ENCODE data around the gene SPAG6.

DNA sequence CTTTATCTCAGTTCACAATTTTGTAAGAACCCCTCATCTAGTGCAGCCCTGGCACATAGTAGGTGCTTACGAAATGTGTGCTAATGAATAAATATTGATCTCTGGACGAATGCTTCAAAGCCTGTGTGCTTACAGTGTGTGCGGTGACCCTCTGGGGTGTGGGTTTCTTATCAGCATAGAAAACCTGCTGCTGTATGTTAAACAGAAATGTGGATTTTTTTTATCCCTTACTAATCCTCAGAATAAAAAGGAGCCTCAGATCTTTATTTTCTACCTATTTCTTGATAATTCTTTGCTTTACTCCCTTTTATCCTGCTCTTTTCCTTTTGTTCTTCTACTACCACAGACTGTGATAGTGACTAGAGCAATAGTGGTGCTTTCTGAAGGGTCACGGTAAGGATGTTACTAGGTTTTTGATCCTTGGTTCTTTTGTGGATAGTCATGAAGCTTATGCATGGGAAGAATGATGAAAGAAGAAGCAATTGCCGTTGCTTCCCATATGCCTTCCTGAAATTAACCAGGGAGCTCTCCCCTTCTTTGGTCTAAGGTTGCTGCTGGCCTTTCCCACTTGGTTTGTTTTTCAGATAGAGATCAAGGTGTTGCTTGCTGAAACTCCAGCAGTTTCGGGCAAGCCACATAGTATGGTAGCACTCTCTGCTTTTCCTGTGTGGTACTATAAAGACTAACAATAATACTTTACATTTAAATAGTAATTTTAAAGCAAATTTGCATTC lies 44.7 kb downstream of the SPAG6 start:
- no peak for TF ChIP-seq POLR2A (IDR thresholded peaks at IDR 0.05; ENCODE audit: low read depth)
- TF ChIP-seq, protein P1, sequence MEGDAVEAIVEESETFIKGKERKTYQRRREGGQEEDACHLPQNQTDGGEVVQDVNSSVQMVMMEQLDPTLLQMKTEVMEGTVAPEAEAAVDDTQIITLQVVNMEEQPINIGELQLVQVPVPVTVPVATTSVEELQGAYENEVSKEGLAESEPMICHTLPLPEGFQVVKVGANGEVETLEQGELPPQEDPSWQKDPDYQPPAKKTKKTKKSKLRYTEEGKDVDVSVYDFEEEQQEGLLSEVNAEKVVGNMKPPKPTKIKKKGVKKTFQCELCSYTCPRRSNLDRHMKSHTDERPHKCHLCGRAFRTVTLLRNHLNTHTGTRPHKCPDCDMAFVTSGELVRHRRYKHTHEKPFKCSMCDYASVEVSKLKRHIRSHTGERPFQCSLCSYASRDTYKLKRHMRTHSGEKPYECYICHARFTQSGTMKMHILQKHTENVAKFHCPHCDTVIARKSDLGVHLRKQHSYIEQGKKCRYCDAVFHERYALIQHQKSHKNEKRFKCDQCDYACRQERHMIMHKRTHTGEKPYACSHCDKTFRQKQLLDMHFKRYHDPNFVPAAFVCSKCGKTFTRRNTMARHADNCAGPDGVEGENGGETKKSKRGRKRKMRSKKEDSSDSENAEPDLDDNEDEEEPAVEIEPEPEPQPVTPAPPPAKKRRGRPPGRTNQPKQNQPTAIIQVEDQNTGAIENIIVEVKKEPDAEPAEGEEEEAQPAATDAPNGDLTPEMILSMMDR (IDR thresholded peaks at IDR 0.05) = no peak
- TF ChIP-seq EP300 (IDR thresholded peaks at IDR 0.05) = no peak
- no peak for TF ChIP-seq POLR2AphosphoS5 (IDR thresholded peaks at IDR 0.05)
